NCI-H2107 (cell line): ENCODE results near the gene OSBPL10.

Experiments
- DNase-seq: peaks from one replicate; lab custom pipeline; 2025; lab: John Stamatoyannopoulos, UW

Gene OSBPL10

GRCh38 chr3:31848163-31848818 lies 132.8 kb downstream of the OSBPL10 start:
- no peak for DNase-seq

DNA sequence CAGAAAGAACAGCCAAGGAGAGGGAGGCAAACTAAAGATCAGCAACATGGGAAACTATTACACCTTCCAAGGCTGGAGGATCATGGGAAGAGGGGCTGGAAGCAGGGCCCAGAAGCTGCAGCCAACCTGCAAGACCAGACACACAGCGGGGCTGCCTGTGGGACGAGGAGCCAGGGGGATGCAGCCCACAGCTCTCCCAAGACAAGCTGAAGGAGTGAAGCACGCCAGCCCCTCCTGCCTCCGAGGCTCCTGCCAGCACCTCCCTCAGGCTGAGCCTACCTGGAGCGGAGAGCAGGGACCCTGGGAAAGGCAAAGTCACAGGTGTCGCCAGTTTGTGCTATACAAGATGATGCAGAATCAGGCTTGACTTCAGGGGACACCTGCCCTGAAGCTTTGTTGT lies 133.3 kb downstream of the OSBPL10 start:
- DNase-seq, result no peak

- no peak for DNase-seq
These were observed 139.5 kb downstream of the OSBPL10 start for GRCh38 chr3:31841515-31841914.

GRCh38 chr3:31840252-31840651 lies 140.8 kb downstream of the OSBPL10 start:
- DNase-seq, result no peak

DNA sequence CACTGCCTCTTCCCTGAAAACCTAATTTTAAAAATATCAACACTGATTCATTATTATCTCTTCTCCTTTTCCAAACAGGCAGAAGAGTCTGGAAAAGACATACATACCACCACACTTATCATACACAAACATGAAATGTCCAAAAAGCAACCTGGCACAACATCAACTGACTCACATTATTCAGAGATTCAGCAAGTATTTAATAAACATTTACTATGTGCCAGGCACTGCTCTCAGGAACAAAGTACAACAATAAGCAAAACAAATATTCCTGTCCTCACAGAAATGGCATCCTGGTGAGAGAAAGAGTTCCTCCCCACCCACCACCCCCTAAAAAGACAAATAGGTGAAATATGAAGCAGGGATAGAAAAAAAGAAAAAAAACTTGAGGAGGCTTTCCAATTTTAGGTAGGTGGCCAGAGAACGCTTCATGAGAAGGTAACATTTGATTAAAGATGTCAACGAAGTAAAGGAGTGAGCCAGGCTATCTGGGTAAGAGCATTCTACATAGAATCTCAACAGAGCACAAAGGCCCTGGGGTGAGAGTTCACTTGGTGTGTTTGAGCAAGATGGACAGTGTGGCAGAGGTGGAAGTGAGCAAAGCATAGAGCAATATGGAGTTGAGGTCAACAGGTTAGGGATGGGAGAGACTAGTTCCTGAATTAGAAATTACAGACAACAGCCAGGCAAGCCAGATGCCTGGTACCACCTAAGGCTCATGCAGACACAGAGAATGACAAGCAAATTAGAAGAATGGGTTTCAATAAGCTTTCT lies 141.7 kb downstream of the OSBPL10 start:
- no peak for DNase-seq

GRCh38 chr3:31836131-31837075 lies 144.7 kb downstream of the OSBPL10 start:
- DNase-seq, result no peak

DNA sequence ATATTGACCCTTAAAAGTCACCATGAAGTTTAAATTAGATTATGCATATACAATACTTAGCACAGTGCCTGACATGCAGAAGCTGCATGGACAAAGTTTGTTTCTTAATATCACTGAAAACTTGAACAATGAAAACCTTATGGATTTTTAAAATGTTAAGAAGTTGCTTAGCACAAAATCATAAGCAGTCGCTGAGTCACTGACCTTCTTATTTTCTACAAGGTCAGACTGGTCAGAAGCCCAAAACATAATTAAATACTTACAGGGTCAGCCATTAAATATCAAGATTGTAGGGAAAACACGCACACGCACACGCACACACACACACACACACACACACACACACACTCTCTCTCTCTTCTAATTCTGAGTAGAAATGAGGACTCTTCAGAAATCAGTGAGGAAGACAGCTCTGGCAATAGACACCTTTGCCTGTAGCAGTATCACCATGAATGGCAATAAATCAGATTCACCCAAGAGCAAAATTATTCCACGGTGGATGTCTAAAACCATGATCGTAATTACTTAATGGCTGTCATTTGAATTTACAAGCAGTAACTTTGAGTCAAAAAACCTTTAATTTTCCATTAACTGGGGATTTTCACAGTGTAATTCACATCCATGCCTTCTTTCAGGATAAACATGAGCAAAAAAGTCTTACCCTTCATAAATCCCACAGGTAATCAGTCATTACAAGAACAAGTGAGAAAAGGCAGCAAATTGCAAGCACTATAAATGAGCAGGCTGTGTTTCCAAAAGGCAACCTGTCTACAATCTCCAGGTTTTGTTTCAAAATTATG lies 147.5 kb downstream of the OSBPL10 start:
- DNase-seq, result no peak

- DNase-seq, result no peak
These were observed 148.5 kb downstream of the OSBPL10 start for GRCh38 chr3:31832551-31832950.

DNA sequence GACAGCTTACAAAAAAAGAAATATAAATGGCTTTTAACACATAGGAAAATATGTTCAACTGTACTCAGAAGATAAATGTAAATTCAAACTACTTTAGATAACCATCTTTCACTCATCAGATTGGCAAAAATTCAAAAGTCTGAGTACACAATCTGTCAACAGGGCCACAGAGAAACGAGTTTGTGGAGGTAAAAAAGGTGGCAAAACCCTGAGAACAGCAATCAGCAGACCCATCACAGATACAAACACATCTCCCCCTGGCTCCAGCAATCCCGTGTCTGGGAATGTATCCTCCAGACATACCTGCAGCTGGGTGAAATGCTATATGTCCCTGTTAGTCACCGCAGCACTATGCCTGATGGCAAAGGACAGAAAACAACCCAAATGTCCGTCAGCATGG lies 149.5 kb downstream of the OSBPL10 start:
- DNase-seq, result no peak

- no peak for DNase-seq
These were observed 151.1 kb downstream of the OSBPL10 start for GRCh38 chr3:31829826-31830426.

DNA sequence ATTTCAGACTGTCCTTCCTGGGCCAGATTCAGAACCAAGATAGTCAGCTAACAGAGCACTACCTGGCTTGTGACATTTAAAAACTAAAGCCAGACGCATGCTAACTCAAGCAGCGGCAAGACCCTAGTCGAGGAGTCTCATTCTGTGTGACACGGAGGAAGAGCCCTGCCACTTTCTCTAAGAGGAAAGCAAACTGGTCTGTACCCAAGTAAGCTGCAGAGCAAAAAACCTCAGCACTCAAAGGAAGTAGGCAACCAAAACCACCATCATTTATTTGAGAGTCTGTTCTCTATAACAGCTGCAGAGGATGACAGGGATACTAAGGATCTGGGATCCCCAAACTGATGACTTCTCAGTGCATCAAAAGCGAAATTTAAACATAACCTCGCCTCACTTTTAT lies 152.1 kb downstream of the OSBPL10 start:
- DNase-seq, result no peak

DNA sequence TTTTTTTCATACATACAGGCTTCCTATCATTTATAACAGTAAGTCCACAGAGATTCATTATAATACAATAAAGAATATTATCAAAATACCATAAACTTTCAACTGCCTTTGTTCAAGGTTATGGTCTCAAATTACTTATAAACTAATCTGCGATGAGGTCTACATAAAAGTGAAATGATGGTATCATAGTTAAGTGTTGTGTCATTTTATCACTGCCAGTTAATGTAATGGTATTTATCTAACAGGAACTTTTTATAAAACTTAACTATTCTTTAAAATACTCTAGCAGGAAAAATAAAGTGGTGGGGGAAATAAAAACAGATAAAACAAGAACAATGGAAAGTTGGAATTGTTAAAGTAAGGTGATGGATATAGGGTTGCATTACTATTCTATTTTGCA lies 153.1 kb downstream of the OSBPL10 start:
- no peak for DNase-seq

DNA sequence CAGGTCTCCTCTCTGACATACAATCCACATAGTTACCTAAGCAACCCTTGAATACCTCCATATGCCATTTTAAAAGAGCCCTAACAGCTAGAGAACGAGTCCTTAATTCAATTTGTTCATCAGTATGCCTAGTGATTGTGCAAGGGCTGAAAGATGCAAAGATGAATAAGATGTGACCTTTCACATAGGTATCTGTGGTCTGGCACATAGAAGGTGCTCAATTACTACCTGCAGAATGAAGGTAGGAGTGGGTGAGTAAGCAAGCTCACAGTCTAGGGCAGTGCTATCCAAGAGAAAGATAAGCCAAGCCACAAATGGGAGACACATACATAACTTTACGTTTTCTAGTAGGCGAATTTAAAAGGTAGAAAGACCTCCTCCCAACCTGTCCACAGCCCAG lies 157.9 kb downstream of the OSBPL10 start:
- DNase-seq, result no peak

GRCh38 chr3:31821118-31821517 lies 159.9 kb downstream of the OSBPL10 start:
- no peak for DNase-seq

DNA sequence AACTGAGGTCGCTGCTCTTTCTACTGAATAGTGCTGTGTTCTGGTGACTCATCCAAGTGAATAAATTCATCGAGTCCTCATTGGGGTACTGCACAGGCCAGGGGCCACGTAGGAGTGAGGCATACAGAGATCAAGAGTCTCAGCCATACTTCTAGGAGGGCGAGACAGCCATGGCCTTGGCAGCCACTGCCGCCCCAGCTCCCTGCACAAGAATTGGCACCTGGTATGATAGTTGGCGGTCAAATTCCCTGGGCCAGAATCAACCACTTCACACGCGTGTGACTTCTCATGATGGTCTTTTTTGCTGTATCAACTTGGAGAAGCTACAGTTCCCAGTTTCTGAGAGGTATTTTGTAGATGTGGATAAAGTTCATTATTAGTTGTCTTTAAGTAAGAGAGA lies 161.6 kb downstream of the OSBPL10 start:
- DNase-seq, result no peak

DNA sequence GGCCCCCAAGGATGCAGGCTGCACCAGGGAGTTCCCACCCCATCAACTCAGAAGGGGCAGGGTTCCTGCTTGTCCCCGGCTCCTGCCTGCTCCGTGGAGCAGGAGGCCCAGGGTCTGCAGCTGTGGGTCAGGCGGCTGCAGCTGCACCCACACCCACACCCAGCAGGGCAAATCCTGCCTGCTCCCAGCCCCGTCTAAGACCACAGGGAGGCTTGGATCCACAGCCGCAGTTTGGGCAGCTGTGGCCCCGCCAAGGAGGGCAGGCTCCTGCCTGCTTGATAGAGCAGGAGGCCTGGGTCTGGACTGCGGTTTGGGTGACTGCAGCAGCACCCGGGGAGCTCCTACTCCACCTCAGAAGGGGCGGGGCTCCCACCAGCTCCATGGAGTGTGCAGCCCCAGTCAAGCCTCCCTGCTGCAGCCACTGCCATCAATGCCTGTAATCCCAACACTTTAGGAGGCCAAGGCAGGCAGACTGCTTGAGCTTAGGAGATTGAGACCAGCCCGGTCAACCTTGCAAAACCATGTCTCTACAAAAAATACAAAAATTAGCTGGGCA lies 163.6 kb downstream of the OSBPL10 start:
- no peak for DNase-seq

DNA sequence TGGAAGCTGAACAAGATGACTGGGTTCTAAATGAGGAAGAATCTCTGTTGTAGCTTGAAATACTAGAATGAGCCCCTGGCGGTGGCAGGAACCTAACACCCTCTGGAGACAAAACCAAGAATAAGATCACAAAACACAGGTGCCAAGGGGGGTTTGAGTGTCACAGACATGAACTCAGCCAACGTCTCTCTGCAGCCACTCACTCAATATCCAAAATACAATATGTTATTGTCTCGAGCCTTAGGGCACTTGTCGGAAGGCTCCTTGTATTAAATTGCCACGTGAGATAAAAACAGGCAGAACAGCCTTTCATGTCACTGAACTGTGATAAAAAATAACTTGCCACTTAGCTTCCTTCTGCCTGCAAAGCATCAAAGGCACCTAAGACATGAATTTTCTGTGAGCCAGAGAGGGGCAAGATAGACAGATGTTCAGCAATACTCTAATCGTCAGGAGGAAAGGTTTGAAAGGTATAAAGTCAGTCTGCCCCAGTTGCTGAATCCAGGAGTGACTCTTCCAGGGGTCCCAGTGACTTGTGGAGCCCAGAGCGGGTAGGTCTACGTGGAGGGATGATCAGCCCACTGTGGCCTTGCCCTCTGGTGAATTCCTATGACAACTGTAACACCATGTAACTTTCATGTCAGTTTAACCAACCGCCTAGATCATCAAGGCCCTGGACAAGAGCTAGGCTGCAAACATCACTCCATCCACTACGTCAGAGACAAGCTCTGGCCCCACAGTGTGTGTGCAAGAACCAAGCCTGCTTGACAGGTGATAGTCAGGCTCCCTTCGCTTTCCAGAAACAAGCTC lies 165.2 kb downstream of the OSBPL10 start:
- no peak for DNase-seq

DNA sequence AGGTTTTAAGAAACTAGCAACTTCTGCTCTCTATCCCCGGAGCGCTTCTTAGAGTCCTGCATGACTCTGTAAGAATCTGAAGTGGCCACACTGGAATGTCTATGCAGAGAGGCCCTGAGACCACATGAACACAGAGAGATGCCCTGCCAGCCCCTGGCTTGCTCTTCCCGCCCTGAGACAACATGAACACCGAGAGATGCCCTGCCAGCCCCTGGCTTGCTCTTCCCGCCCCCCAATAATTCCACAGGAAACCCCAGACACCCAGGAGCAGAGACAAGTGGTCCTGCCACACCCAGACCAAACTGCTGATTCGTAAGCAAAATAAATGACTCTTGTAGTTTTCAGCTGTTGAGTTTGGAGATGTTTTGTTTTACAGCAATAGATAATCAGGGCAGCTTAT lies 166.1 kb downstream of the OSBPL10 start:
- no peak for DNase-seq

DNA sequence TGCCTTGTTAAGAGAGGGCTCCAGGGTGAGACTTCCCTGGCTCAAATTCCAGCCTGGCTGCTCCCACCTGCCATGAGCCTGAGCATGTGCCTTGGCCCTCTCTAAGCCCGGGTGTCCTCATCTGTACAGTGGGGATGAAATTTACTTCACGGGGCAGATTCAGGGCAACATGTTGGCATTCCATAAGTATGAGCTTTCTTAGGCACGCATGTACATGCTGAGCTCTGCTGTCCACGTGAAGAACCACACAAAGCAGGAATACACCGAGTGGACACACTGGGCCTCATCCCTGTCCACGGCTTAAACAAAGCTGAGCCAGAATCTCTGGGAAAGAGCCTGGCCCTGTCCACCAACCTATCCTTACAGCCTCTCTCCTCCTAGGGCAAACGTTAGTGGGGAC lies 167.4 kb downstream of the OSBPL10 start:
- no peak for DNase-seq

DNA sequence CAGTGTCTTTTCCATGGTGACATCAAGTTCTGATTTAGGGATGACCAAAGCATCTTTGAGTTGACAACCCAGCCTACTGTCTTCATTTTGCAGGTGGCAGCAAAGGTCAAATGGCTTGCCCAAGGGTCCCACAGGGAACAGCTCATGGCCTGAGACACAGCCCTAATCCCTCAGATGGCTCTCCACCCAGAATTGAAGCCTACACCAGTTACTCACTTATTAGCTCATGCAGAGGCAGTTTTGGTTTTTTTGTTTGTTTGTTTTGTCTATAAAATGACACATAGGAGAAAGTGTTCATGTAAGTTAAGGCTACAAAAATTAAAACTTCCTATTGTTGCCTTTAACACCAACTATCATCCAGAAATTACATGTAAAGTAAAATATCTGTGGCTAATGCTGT lies 167.9 kb downstream of the OSBPL10 start:
- DNase-seq, result no peak
